Right ventricle myocardium inferior (tissue), 1 donor: ENCODE measurements around the gene SACM1L. TPM values are rescaled to one million over a fixed set of nuclear protein-coding genes. Genes with fewer than 3 reads are reported as not detected.

Experiments
- ATAC-seq: fragments of 200-7000 bp; cut with Tn5 transposase; one replicate; pipeline ENCODE4 v1.9.1; 2020; ENCODE audit warnings: mild to moderate bottlenecking, moderate library complexity
- DNase-seq: peaks from one replicate; pipeline ENCODE4 v3.0.0; 2021; ENCODE audit errors: missing footprints
- intact Hi-C: fragments of 100-400 bp; cut with DNase I; formaldehyde crosslinking; loops from one replicate; pipeline ENCODE4 v1.11.0; 2022
- long read RNA-seq: library from polyadenylated mRNA; unstranded; transcript quantifications from one replicate; pipeline ENCODE4 v2.0.0, GENCODE V29; 2021
- total RNA-seq: library from RNA; stranded (reverse); fragmentation: NEBNext Ultra II Directional; extraction: Animal tissue kit (Norgen Biotek cat#: 25700); gene quantifications from one replicate; pipeline ENCODE4 v1.2.1, GENCODE V29; 2021
- donor health status: DM: no; HTN: yes; CAD: no; lungs with severe emphysema.

SACM1L gene
- total RNA-seq: 26.3 TPM
- long read RNA-seq, transcript SACM1L-201 (20 exons, 3,723 nt): major isoform, 16 of 20 reads
- long read RNA-seq, partial matches to known transcripts: 2 of 20 reads
- long read RNA-seq, other reads (novel, unspliced or antisense): 1 of 20 reads

- DNase-seq: peak; percentile 99
- intact Hi-C loops: no loop called here
- peak; percentile 97 for ATAC-seq
Measured at GRCh38 chr3:45688882-45689786, at the start of gene SACM1L. Gene SACM1L, plus strand, starts transcription at chr3:45689396. Its CDS starts 70 bp downstream, at chr3:45689466.

- no peak for DNase-seq
- ATAC-seq: no peak
- intact Hi-C loops: no loop called here
Measured at GRCh38 chr3:45640091-45640507, 49.1 kb upstream of the SACM1L start.

GRCh38 chr3:45640724-45641361 lies 48.4 kb upstream of the SACM1L start:
- no peak for DNase-seq

GRCh38 chr3:45641756-45642155 lies 47.4 kb upstream of the SACM1L start:
- ATAC-seq: no peak
- intact Hi-C loops: no loop called here
- no peak for DNase-seq

More at GRCh38 chr3:45640724-45641361, 48.4 kb upstream of the SACM1L start:
- intact Hi-C loops: no loop called here
- no peak for ATAC-seq

- intact Hi-C loops: no loop called here
- ATAC-seq: peak; percentile 40
- no peak for DNase-seq
Measured at GRCh38 chr3:45642731-45643152, 46.5 kb upstream of the SACM1L start.

GRCh38 chr3:45644063-45644790 lies 45.0 kb upstream of the SACM1L start:
- intact Hi-C loops: no loop called here
- DNase-seq (no peak), ATAC-seq (no peak)

GRCh38 chr3:45644791-45645201 lies 44.4 kb upstream of the SACM1L start:
- no peak for ATAC-seq
- intact Hi-C loops: no loop called here
- no peak for DNase-seq

GRCh38 chr3:45646051-45646585 lies 43.1 kb upstream of the SACM1L start:
- peak; percentile 49 for ATAC-seq
- no peak for DNase-seq
- intact Hi-C loops: no loop called here

GRCh38 chr3:45647148-45647619 lies 42.0 kb upstream of the SACM1L start:
- intact Hi-C loops: no loop called here
- ATAC-seq (peak; percentile 64), DNase-seq (no peak)

- ATAC-seq (no peak), DNase-seq (no peak)
- intact Hi-C loops: loop anchor here (10.0 kb wide), 1 partner anchor 618 kb away; no protein-coding TSS in a partner anchor
Measured at GRCh38 chr3:45653205-45653604, 36.0 kb upstream of the SACM1L start.

GRCh38 chr3:45654397-45654944 lies 34.7 kb upstream of the SACM1L start:
- no peak for ATAC-seq
- DNase-seq: no peak
- intact Hi-C loops: loop anchor here (10.0 kb wide), 1 partner anchor 620 kb away; no protein-coding TSS in a partner anchor

- intact Hi-C loops: loop anchor here (1.0 to 10.0 kb wide), 3 partner anchors 61 to 621 kb away; partner anchors contain the start of gene LIMD1
- DNase-seq (no peak), ATAC-seq (no peak)
Measured at GRCh38 chr3:45655906-45656305, 33.3 kb upstream of the SACM1L start.

GRCh38 chr3:45656575-45657363 lies 32.4 kb upstream of the SACM1L start:
- ATAC-seq (peak; percentile 88), DNase-seq (peak; percentile 95)
- intact Hi-C loops: loop anchor here (1.0 to 10.0 kb wide), 3 partner anchors 62 to 622 kb away; partner anchors contain the start of gene LIMD1

GRCh38 chr3:45657853-45658252 lies 31.3 kb upstream of the SACM1L start:
- DNase-seq (no peak), ATAC-seq (no peak)
- intact Hi-C loops: loop anchor here (2.0 to 10.0 kb wide), 2 partner anchors 63 to 623 kb away; partner anchors contain the start of gene LIMD1

GRCh38 chr3:45659661-45660566 lies 29.3 kb upstream of the SACM1L start:
- DNase-seq (peak; percentile 80), ATAC-seq (peak; percentile 45)
- intact Hi-C loops: loop anchor here (10.0 kb wide), 1 partner anchor 625 kb away; no protein-coding TSS in a partner anchor

- ATAC-seq (no peak), DNase-seq (no peak)
- intact Hi-C loops: no loop called here
Measured at GRCh38 chr3:45660567-45660901, 28.7 kb upstream of the SACM1L start.
